AG09309 (cell line): ENCODE results near the gene LRRC27.

Experiments used
- DNase-seq: peaks from one replicate; pipeline ENCODE4 v3.0.0-alpha.2; 2010; ENCODE audit warnings: low read depth
- H3K4me3 ChIP-seq: 2 replicates; pipeline ENCODE4 v1.5.1; 2011; ENCODE audit warnings: mild to moderate bottlenecking, low read depth, low read length, moderate library complexity; ENCODE audit not compliant: control insufficient read depth
- TF ChIP-seq, protein P1 (sequence below): IDR thresholded peaks from 2 replicates; pipeline ENCODE4 v1.5.1; 2011; ENCODE audit warnings: mild to moderate bottlenecking, low read depth, low read length, inconsistent platforms; ENCODE audit not compliant: insufficient read depth, control insufficient read depth; ENCODE audit errors: missing control alignments

Gene LRRC27

DNA sequence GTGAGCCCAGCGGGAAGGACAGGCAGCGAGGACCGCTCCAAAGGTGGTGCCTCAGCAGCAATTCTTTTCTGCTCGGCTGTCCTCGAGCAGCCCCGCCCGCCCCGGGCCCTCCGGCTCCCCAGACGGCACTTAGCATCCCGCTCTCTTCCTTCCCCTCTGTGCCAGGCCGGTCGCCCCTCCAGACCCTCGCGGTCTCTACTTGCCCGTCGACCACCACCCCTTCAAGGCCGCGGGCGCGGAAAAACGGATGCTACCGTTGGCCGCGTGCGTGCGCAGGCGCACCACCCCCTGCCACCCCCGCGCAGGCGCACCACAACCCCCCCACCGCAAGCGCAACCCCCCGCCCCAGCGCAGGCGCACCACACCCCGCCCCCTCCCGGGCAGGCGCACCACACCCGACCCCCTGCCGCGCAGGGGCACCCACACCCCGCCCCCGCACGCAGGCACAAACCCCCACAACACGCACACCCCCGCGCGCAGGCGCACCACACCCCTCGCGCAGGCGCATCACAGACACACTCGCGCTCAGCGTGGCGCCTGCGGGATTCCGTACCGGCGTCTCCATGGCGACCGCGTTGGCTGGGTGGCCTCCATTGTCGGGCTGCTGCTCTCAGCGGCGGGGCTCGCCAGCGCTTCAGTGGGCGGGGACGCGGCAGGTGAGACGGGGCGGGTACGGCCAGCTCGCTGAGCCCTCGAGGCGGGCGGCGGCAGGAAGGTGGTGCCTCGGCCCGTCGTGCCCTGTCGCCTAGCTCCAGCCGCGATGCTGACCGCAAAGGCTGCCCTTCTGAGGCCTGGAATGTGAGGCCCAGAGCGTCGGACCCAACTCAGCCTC, at the start of gene LRRC27:
Gene LRRC27, plus strand, starts transcription at position 593 of the 832 bp plus-strand sequence. CDS start 1,332 bp downstream, outside the sequence.
- peak; percentile 81 for DNase-seq
- TF ChIP-seq, protein P1, sequence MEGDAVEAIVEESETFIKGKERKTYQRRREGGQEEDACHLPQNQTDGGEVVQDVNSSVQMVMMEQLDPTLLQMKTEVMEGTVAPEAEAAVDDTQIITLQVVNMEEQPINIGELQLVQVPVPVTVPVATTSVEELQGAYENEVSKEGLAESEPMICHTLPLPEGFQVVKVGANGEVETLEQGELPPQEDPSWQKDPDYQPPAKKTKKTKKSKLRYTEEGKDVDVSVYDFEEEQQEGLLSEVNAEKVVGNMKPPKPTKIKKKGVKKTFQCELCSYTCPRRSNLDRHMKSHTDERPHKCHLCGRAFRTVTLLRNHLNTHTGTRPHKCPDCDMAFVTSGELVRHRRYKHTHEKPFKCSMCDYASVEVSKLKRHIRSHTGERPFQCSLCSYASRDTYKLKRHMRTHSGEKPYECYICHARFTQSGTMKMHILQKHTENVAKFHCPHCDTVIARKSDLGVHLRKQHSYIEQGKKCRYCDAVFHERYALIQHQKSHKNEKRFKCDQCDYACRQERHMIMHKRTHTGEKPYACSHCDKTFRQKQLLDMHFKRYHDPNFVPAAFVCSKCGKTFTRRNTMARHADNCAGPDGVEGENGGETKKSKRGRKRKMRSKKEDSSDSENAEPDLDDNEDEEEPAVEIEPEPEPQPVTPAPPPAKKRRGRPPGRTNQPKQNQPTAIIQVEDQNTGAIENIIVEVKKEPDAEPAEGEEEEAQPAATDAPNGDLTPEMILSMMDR = no peak

DNA sequence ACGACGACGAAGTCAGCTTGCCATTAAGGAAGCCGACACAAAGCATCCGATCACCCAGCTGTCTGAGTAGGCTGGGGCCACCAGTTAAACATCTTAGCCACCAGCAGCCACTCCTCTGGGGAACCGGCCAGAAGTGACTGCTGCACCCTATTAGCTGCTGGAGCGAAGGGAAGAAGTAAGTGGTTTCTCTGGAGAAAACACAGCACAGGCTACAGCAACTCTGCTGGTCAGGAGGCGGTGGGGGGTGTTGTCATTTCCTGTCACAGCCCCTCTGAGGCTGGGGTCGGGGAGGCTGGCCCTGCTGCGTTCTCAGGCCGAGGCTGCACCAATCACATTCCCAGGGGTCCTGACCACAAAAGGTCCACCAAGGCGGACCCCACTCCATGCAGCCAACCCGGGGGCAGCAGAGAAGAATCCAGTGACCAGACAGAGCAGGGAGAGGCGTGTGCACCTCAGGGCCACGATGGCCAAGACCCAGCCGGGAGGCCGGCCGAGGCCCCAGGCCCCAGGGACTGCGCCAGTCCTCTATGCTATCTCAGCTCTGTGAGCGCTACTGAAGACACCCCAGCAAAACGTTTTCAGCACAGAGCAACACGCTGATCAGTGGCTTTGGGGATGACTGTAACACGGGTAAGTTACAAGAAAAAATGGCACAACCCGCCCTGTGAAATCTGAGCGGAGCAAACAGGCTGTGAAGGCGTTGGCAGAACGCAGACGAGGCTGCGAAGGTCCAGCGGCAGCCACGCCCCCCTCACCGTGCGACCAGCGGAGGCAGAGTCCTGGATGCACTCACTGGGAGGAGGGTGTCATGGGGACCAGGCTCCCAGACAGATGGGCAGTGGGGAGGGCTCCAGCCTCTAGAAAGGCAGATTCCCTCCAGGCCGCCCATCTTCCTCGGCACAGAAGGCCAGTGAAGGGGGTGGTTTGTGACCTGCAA, 49.1 kb upstream of the LRRC27 start:
- no peak for DNase-seq
- TF ChIP-seq, protein P1 = no peak
- no peak overlapping the region for H3K4me3 ChIP-seq

More for the DNA sequence above, at the start of gene LRRC27:
- H3K4me3 ChIP-seq = peak within 1 kb of the TSS; percentile 96

DNA sequence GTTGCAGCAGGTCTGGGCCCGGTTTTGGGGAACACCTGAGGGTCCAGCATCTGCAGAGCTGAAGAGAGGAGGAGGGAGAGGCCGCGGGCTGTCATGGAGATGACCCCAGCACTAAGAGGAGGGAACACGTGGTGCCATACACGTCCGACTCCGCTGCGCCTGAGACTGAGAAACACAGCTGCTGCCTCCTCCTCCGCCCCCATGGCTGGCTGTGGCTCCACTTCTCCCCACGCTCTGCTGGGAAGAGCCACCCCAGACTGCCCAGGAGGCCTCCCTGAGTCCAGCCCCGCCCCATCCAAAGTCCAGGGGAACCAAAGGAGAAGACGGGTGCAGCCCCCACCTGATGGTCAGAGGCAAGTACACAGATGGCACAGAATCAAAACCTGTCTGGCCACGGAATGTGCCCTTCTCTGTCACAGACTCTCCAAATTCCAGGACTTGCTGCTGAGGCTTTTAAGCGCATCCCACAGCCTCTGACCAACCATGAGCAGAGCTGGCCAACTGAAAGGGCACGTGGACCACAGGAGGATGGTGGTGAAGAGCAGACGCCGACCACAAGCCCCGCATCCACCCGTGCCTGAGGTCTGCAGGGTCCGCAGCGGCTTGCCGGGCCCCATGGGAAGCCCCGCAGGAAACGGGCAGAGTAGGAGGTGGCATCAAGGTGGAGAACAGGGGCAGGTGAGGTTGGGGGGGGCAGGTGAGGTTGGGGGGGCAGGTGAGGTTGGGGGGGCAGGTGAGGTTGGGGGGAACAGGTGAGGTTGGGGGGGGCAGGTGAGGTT, 48.2 kb upstream of the LRRC27 start:
- TF ChIP-seq, protein P1 = no peak
- no peak for DNase-seq
- H3K4me3 ChIP-seq = no peak overlapping the region

DNA sequence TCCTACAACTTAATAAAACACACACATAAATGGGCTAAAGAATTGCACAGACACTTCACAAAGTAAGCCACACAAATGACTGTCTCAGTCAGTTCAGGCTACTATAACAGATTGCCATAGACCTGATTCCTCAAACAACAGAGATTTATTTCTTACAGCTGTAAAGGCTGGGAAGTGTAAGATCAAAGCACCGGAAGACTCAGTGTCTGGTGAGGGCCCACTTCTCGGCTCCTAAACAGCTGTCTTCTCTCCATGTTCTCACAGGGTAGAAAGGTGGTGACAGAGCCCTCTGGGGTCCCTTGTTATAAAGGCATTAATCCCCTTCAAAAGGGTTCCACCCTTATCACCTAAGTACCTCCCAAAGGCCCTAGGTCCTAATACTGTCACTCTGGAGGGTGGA, 42.6 kb upstream of the LRRC27 start:
- no peak overlapping the region for H3K4me3 ChIP-seq
- no peak for DNase-seq
- TF ChIP-seq, protein P1 = no peak

DNA sequence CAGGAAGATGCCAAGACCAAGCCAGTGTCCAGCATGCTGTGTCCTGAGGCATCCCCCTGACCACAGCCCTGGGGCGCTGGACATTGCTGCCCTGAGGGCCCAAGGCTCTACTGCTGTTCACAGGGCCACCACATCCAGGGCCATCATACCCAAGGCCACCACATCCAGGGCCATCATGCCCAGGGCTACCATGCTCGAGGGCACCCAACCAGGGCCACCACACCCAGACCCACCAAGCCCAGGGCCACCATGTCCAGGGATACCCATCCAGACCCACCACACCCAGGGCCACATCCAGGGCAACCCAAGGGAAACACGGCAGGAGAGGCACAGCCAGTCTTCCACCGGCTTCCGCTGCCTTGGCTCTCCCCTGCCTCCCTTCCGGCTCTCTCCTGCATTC, 41.4 kb upstream of the LRRC27 start:
- no peak overlapping the region for H3K4me3 ChIP-seq
- no peak for DNase-seq
- TF ChIP-seq, protein P1 = no peak

DNA sequence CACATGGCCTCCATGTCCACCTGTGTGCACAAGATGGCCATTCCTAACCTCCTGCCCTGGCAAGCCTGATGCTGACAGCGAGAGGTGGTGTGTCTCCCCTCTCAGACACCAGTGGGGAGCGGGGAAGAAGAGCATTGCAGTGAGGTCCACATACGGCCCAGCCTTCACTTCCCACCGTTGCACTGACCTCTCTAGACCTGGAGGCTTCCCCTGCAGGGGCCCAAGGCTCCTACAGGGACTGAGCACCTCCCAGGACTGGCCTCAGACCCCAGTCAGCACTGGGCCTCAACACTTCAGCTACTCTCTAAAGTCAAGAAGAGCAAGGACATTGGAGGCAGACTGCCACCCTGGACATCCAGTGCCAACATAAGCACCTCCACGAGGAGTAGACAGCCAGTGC, 40.2 kb upstream of the LRRC27 start:
- H3K4me3 ChIP-seq = no peak overlapping the region
- DNase-seq = no peak
- TF ChIP-seq, protein P1 = no peak
